H9 (cell line): ENCODE results near the gene AARSD1. TPM values are rescaled to one million over a fixed set of nuclear protein-coding genes. Genes with fewer than 3 reads are reported as not detected.
A peak's percentile ranks its signal among the peaks of the same experiment; 100 is the strongest.

Source experiments
- DNase-seq: peaks from one replicate; pipeline ENCODE4 v3.0.0-alpha.2; 2017
- H2AFZ ChIP-seq: one replicate; pipeline ENCODE4 v1.6.1; 2013; ENCODE audit warnings: mild to moderate bottlenecking, low read length, control low read depth, moderate library complexity
- H2AK5ac ChIP-seq: 2 replicates; pipeline ENCODE4 v1.6.1; 2013; ENCODE audit warnings: low read length, control low read depth, mixed read lengths; ENCODE audit not compliant: insufficient read length
- H2BK120ac ChIP-seq: one replicate; pipeline ENCODE4 v1.6.1; 2013; ENCODE audit warnings: low read depth, mild to moderate bottlenecking, low read length, control low read depth, inconsistent platforms; ENCODE audit not compliant: poor library complexity, severe bottlenecking
- H2BK12ac ChIP-seq: 2 replicates; pipeline ENCODE4 v1.6.1; 2013; ENCODE audit warnings: low read length, control low read depth, mixed read lengths, low read depth; ENCODE audit not compliant: insufficient read length
- H2BK15ac ChIP-seq: 2 replicates; pipeline ENCODE4 v1.6.1; 2013; ENCODE audit warnings: low read depth, low read length, control low read depth
- H2BK20ac ChIP-seq: one replicate; pipeline ENCODE4 v1.6.1; 2013; ENCODE audit warnings: low read depth, mild to moderate bottlenecking, low read length, control low read depth, inconsistent platforms; ENCODE audit not compliant: poor library complexity, severe bottlenecking
- H2BK5ac ChIP-seq: 2 replicates; pipeline ENCODE4 v1.6.1; 2013; ENCODE audit warnings: low read length, control low read depth, mixed read lengths; ENCODE audit not compliant: insufficient read length
- H3K14ac ChIP-seq: 2 replicates; pipeline ENCODE4 v1.6.1; 2013; ENCODE audit warnings: low read length, control low read depth; ENCODE audit not compliant: insufficient read depth
- H3K18ac ChIP-seq: 2 replicates; pipeline ENCODE4 v1.6.1; 2013; ENCODE audit warnings: low read depth, mild to moderate bottlenecking, mixed read lengths, low read length, control low read depth; ENCODE audit not compliant: insufficient read length
- H3K23ac ChIP-seq: 2 replicates; pipeline ENCODE4 v1.6.1; 2013; ENCODE audit warnings: low read length, control low read depth, mixed read lengths, low read depth; ENCODE audit not compliant: insufficient read length
- H3K23me2 ChIP-seq: 2 replicates; pipeline ENCODE4 v1.6.1; 2013; ENCODE audit warnings: low read depth, mild to moderate bottlenecking, mixed read lengths, low read length, control low read depth; ENCODE audit not compliant: insufficient read length, poor library complexity, severe bottlenecking
- H3K27ac ChIP-seq: 2 replicates; pipeline ENCODE4 v1.5.1; 2013; ENCODE audit warnings: low read length, control low read depth, mixed read lengths, low read depth; ENCODE audit not compliant: insufficient read length
- H3K27me3 ChIP-seq: 2 replicates; pipeline ENCODE4 v1.6.1; 2013; ENCODE audit warnings: low read length, control low read depth, inconsistent platforms; ENCODE audit not compliant: insufficient read depth
- H3K4ac ChIP-seq: 2 replicates; pipeline ENCODE4 v1.6.1; 2013; ENCODE audit warnings: low read depth, mild to moderate bottlenecking, control low read depth, inconsistent platforms, low read length, moderate library complexity
- H3K4me1 ChIP-seq: 2 replicates; pipeline ENCODE4 v1.6.1; 2013; ENCODE audit warnings: low read length, control low read depth, inconsistent platforms; ENCODE audit not compliant: insufficient read depth
- H3K4me2 ChIP-seq: 2 replicates; pipeline ENCODE4 v1.6.1; 2013; ENCODE audit warnings: low read length, control low read depth, mixed read lengths; ENCODE audit not compliant: insufficient read length, insufficient read depth
- H3K56ac ChIP-seq: 2 replicates; pipeline ENCODE4 v1.6.1; 2013; ENCODE audit warnings: low read depth, mild to moderate bottlenecking, mixed read lengths, low read length, control low read depth; ENCODE audit not compliant: insufficient read length
- H3K79me1 ChIP-seq: 2 replicates; pipeline ENCODE4 v1.6.1; 2013; ENCODE audit warnings: low read depth, mild to moderate bottlenecking, moderate library complexity, low read length, control low read depth, inconsistent platforms; ENCODE audit not compliant: insufficient read depth, poor library complexity, severe bottlenecking
- H3K79me2 ChIP-seq: 2 replicates; pipeline ENCODE4 v1.6.1; 2013; ENCODE audit warnings: low read length, control low read depth, inconsistent platforms; ENCODE audit not compliant: insufficient read depth
- H3K9ac ChIP-seq: 2 replicates; pipeline ENCODE4 v1.6.1; 2013; ENCODE audit warnings: low read length, control low read depth, mixed read lengths; ENCODE audit not compliant: insufficient read length; ENCODE audit errors: extremely low read depth
- H3K9me3 ChIP-seq: one replicate; pipeline ENCODE4 v1.6.1; 2013; ENCODE audit warnings: low read depth, low read length, inconsistent platforms; ENCODE audit not compliant: control insufficient read depth
- H3T11ph ChIP-seq: one replicate; pipeline ENCODE4 v1.6.1; 2013; ENCODE audit warnings: mild to moderate bottlenecking, low read length, control low read depth, inconsistent platforms
- H4K20me1 ChIP-seq: one replicate; pipeline ENCODE4 v1.6.1; 2013; ENCODE audit not compliant: control insufficient read depth, insufficient read length, insufficient read depth
- H4K5ac ChIP-seq: 2 replicates; pipeline ENCODE4 v1.6.1; 2013; ENCODE audit warnings: low read depth, mild to moderate bottlenecking, mixed read lengths, low read length, control low read depth; ENCODE audit not compliant: insufficient read length
- H4K8ac ChIP-seq: replicated peaks from 2 replicates; pipeline ENCODE4 v1.6.1; 2013; ENCODE audit warnings: low read length, control low read depth, mixed read lengths, low read depth; ENCODE audit not compliant: insufficient read length
- H4K91ac ChIP-seq: 2 replicates; pipeline ENCODE4 v1.6.1; 2013; ENCODE audit warnings: low read depth, mild to moderate bottlenecking, moderate library complexity, mixed read lengths, low read length, control low read depth; ENCODE audit not compliant: insufficient read length
- H3K27ac Mint-ChIP-seq, 3 experiments: 2 replicates in 2 of 3; 3 replicates in 1 of 3; pipeline ENCODE4 v1.8.0; 2020 to 2021; ENCODE audit warnings: mixed read lengths in 3 of 3, mild to moderate bottlenecking in 1 of 3, moderate library complexity in 1 of 3
- H3K27me3 Mint-ChIP-seq: 2 replicates; pipeline ENCODE4 v1.8.0; 2021; ENCODE audit warnings: low read depth, mild to moderate bottlenecking, moderate library complexity, mixed read lengths
- H3K36me3 Mint-ChIP-seq, 3 experiments: 2 replicates in 2 of 3; 3 replicates in 1 of 3; pipeline ENCODE4 v1.8.0; 2020 to 2021; ENCODE audit warnings: low read depth in 3 of 3, mixed read lengths in 3 of 3; ENCODE audit not compliant: insufficient read depth in 1 of 3
- H3K4me1 Mint-ChIP-seq, 2 experiments: 2 replicates each; pipeline ENCODE4 v1.8.0; 2020; ENCODE audit warnings: mixed read lengths in 2 of 2
- H3K4me3 Mint-ChIP-seq, 2 experiments: 2 replicates in 1 of 2; 3 replicates in 1 of 2; pipeline ENCODE4 v1.8.0; 2020 to 2021; ENCODE audit warnings: mild to moderate bottlenecking in 2 of 2, mixed read lengths in 2 of 2, moderate library complexity in 1 of 2
- H3K9me3 Mint-ChIP-seq, 2 experiments: 2 replicates in 1 of 2; 3 replicates in 1 of 2; pipeline ENCODE4 v1.8.0; 2020; ENCODE audit warnings: mild to moderate bottlenecking in 2 of 2, mixed read lengths in 2 of 2, moderate library complexity in 1 of 2
- WGBS: extraction: QIAGEN DNeasy Blood & Tissue Kit; methylation state at CpG from one replicate; pipeline ENCODE4 v1.1.7; 2013; ENCODE audit warnings: missing lambda C conversion rate, low lambda C conversion rate, mixed read lengths; ENCODE audit not compliant: insufficient read length; ENCODE audit errors: extremely low coverage; 5-methylcytosine and 5-hydroxymethylcytosine counted together
- total RNA-seq: library from RNA; stranded (reverse); gene quantifications from 2 replicates; pipeline ENCODE4 v1.2.1, GENCODE V29; 2021
- TF ChIP-seq, protein P1 (sequence below): fragments of 200-600 bp; sonication (generic); conservative IDR thresholded peaks from 3 replicates; pipeline ENCODE4 v1.8.0; 2021; ENCODE audit warnings: antibody characterized with exemption, mild to moderate bottlenecking

The AARSD1 gene
- total RNA-seq, 1 experiment from 2014 or later: 68.7 TPM

DNA sequence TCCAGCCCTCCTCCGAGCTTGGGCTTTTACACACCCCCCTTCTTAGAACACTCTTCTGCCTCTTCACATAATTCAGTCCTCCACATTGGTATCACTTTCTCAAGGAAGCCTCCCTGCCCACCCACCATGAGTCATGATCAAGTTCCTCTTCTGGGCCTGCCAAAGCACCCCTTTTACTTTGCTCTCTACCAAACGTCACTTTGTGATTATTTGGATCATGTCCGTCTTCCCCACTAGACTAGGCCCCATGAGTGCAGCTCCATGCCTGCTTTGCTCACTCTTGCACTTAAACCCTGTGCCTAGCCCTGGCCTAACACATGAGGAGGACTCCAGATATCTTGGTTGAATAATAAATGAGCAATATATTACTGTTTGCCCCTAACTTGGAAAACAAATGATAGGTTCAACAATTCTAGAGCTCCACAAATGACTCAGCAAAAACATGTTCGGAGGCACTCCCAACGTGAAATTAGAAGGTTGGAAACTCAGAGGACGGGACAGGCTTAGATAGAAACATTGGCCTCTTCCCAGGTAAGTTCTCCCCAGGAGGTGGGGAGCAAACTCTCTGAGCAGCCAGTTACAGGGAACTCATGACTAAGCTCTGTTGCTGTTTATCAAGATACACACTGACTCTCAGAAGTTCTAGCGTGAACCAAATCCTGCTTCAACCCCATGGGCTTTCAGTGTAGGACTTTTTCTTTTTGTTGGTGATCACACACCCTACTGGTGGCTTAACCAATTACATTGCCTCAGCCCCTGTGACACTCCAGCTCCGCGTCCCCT lies 35.3 kb downstream of the AARSD1 start:
- Histone ChIP-seq H2BK15ac (no peak overlapping the region), H2BK12ac (peak overlapping the region; percentile 58), H2AK5ac (no peak overlapping the region), H3K4ac (no peak overlapping the region; the same call in 1 of the 2 replicates), H3K9me3 (no peaks in the 10 kb centered on the region), H3K18ac (peak overlapping the region; percentile 50), H2AFZ (peak overlapping the region; percentile 72), H3K27me3 (no peaks in the 10 kb centered on the region), H3K79me2 (no peaks in the 10 kb centered on the region), H2BK20ac (no peak overlapping the region), H3K23ac (no peak overlapping the region), H4K20me1 (no peaks in the 10 kb centered on the region), H2BK5ac (no peak overlapping the region), H3K4me2 (no peak overlapping the region), H3K9ac (no peak overlapping the region), H4K8ac (no peak overlapping the region), H3K14ac (no peak overlapping the region), H4K91ac (no peak overlapping the region), H3T11ph (no peak overlapping the region), H2BK120ac (no peak overlapping the region), H3K27ac (no peak overlapping the region), H4K5ac (peak overlapping the region; percentile 13), H3K79me1 (no peaks in the 10 kb centered on the region), H3K23me2 (no peaks in the 10 kb centered on the region), H3K4me1 (no peaks in the 10 kb centered on the region; the same call in 1 of the 2 replicates), H3K56ac (no peak overlapping the region)
- H3K36me3 Mint-ChIP-seq: peaks cover 0 to 4% (median 0%) of the 10 kb centered on the region in 3 experiments; a peak in 1 of 7 replicates
- H3K27me3 Mint-ChIP-seq: peaks cover 1% of the 10 kb centered on the region
- no CpG with 5 or more reads among the region's 9 CpGs for WGBS
- H3K9me3 Mint-ChIP-seq: no peaks in the 10 kb centered on the region
- peak; percentile 75 for DNase-seq
- H3K27ac Mint-ChIP-seq: peak overlapping the region; percentile 42 to 61 (median 61); a peak in 5 of 7 replicates
- peaks cover 11 to 13% of the 10 kb centered on the region in 2 experiments for H3K4me1 Mint-ChIP-seq
- TF ChIP-seq, protein P1, sequence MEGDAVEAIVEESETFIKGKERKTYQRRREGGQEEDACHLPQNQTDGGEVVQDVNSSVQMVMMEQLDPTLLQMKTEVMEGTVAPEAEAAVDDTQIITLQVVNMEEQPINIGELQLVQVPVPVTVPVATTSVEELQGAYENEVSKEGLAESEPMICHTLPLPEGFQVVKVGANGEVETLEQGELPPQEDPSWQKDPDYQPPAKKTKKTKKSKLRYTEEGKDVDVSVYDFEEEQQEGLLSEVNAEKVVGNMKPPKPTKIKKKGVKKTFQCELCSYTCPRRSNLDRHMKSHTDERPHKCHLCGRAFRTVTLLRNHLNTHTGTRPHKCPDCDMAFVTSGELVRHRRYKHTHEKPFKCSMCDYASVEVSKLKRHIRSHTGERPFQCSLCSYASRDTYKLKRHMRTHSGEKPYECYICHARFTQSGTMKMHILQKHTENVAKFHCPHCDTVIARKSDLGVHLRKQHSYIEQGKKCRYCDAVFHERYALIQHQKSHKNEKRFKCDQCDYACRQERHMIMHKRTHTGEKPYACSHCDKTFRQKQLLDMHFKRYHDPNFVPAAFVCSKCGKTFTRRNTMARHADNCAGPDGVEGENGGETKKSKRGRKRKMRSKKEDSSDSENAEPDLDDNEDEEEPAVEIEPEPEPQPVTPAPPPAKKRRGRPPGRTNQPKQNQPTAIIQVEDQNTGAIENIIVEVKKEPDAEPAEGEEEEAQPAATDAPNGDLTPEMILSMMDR: peak; percentile 75
- no peak overlapping the region for H3K4me3 Mint-ChIP-seq
